ENCODE measurements around the gene GPRIN2.

GPRIN2 gene

GRCh38 chr10:46547541-46548497 is 8.6 kb downstream of the GPRIN2 start:
- no peak for DNase-seq

GRCh38 chr10:46546591-46547540 is 9.6 kb downstream of the GPRIN2 start:
- no peak for DNase-seq

- no peak for DNase-seq
Observed at GRCh38 chr10:46545861-46546590, 10.4 kb downstream of the GPRIN2 start.

GRCh38 chr10:46544989-46545791 is 11.3 kb downstream of the GPRIN2 start:
- DNase-seq, result no peak

- DNase-seq, result no peak
Observed at GRCh38 chr10:46543466-46544377, 12.7 kb downstream of the GPRIN2 start.

GRCh38 chr10:46542567-46543465 is 13.6 kb downstream of the GPRIN2 start:
- no peak for DNase-seq

GRCh38 chr10:46541735-46542566 is 14.5 kb downstream of the GPRIN2 start:
- no peak for DNase-seq

- no peak for DNase-seq
Observed at GRCh38 chr10:46541017-46541661, 15.3 kb downstream of the GPRIN2 start.

GRCh38 chr10:46540412-46541016 is 15.9 kb downstream of the GPRIN2 start:
- no peak for DNase-seq

GRCh38 chr10:46539596-46540411 is 16.7 kb downstream of the GPRIN2 start:
- no peak for DNase-seq

- no peak for DNase-seq
Observed at GRCh38 chr10:46538717-46539426, 17.6 kb downstream of the GPRIN2 start.

- no peak for DNase-seq
Observed at GRCh38 chr10:46538155-46538554, 18.3 kb downstream of the GPRIN2 start.

- DNase-seq, result no peak
Observed at GRCh38 chr10:46537309-46537708, 19.1 kb downstream of the GPRIN2 start.

- DNase-seq, result no peak
Observed at GRCh38 chr10:46536781-46537180, 19.7 kb downstream of the GPRIN2 start.

GRCh38 chr10:46536171-46536570 is 20.3 kb downstream of the GPRIN2 start:
- DNase-seq, result no peak
